ENCODE data around the gene ARHGDIA.

ARHGDIA gene

DNA sequence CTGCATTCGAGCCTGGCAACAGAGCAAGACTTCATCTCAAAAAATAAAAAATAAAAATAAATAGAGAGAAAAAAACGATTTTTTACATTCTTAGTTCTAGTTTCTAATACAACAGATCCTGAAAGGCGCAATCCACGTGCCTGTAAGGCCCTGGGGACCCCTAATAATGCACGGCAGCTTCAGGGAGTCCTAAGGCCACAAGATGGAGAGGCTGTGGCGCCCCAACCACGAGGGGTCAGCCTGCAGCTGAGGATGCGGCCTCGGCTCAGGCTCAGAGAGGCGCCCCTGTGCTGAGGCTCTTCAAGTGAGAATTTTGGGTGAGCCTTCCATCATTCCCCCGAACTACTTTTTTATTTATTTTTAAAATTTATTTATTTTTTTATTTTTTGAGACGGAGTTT is 21.7 kb downstream of the ARHGDIA start:
- H3K9ac ChIP-seq (ENCODE audit: insufficient read length, low read depth), result no peak overlapping the region
- peaks cover 82% of the 10 kb centered on the region for H3K36me3 ChIP-seq (ENCODE audit: insufficient read depth, insufficient read length, low read length)
- peaks cover 5% of the 10 kb centered on the region for H3K4me1 ChIP-seq (ENCODE audit: insufficient read depth, insufficient read length)
- no peak overlapping the region for H3K4me3 ChIP-seq (ENCODE audit: insufficient read length, low read depth)
- H3K9me3 ChIP-seq (ENCODE audit: insufficient read depth, low read length), result no peaks in the 10 kb centered on the region
- no peak for TF ChIP-seq SUZ12 (IDR thresholded peaks at IDR 0.05; ENCODE audit: extremely low read depth, insufficient read depth, insufficient read length)
- TF ChIP-seq YY1 (IDR thresholded peaks at IDR 0.05; ENCODE audit: insufficient read depth, insufficient read length), result no peak
- no peak for TF ChIP-seq ZNF274 (IDR thresholded peaks at IDR 0.05; ENCODE audit: low read depth, low read length)
- H3K27me3 ChIP-seq (ENCODE audit: insufficient read depth, insufficient read length), result no peaks in the 10 kb centered on the region
- no peak for DNase-seq (ENCODE audit: low read depth, low spot score)

DNA sequence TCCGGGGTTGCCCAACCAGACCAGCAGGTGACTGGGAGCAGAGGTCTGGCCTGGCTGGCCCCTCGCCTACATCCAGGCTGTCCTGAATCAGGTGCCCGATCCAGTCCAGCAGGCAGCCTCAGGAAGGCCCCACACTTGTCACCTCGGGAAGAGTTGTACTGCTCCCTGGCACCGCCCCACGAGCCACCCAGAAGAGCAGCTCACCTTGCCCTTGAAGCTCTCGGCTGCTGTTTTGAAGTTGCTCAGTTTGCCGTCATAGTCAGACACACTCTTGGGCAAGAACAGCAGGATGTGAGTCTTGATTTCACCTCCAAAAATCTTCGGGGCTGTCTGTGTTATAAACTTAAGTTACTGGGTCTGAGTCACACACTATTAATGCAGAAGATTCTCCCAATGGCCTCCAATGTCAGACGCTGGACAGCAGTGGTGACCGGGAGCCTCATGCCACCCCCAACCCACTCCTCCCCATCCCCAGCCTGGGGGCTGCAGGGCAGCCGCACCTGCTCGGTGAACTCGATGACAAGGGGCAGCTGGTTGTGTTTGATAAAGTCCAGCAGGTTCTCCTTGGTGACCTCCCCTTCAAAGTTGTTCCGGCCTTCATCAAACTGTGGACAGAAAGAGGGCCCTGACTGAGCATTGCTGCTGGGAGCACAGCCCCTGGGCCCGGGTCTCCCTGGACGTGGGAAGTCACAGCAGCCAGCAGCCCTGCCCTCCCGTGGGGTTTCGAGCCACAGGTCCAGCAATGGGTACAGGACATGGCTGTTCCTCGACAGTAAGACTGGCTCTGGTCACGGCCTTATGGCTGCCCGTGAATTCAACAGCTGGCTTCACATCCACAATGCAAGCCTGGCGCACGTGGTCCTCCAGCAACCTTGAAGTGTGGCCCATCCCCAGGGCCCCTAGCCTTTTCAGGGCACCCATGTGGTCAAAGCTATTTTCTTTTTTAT is 24.1 kb downstream of the ARHGDIA start:
- Histone ChIP-seq H3K4me1 (ENCODE audit: insufficient read depth, insufficient read length) (peaks cover 7% of the 10 kb centered on the region), H3K27me3 (ENCODE audit: insufficient read depth, insufficient read length) (no peaks in the 10 kb centered on the region), H3K9me3 (ENCODE audit: insufficient read depth, low read length) (no peaks in the 10 kb centered on the region), H3K36me3 (ENCODE audit: insufficient read depth, insufficient read length, low read length) (peaks cover 80% of the 10 kb centered on the region), H3K4me3 (ENCODE audit: insufficient read length, low read depth) (no peak overlapping the region), H3K9ac (ENCODE audit: insufficient read length, low read depth) (no peak overlapping the region)
- no peak for DNase-seq (ENCODE audit: low read depth, low spot score)
- TF ChIP-seq ZNF274 (IDR thresholded peaks at IDR 0.05; ENCODE audit: low read depth, low read length) (no peak), SUZ12 (IDR thresholded peaks at IDR 0.05; ENCODE audit: extremely low read depth, insufficient read depth, insufficient read length) (no peak), YY1 (IDR thresholded peaks at IDR 0.05; ENCODE audit: insufficient read depth, insufficient read length) (no peak)

DNA sequence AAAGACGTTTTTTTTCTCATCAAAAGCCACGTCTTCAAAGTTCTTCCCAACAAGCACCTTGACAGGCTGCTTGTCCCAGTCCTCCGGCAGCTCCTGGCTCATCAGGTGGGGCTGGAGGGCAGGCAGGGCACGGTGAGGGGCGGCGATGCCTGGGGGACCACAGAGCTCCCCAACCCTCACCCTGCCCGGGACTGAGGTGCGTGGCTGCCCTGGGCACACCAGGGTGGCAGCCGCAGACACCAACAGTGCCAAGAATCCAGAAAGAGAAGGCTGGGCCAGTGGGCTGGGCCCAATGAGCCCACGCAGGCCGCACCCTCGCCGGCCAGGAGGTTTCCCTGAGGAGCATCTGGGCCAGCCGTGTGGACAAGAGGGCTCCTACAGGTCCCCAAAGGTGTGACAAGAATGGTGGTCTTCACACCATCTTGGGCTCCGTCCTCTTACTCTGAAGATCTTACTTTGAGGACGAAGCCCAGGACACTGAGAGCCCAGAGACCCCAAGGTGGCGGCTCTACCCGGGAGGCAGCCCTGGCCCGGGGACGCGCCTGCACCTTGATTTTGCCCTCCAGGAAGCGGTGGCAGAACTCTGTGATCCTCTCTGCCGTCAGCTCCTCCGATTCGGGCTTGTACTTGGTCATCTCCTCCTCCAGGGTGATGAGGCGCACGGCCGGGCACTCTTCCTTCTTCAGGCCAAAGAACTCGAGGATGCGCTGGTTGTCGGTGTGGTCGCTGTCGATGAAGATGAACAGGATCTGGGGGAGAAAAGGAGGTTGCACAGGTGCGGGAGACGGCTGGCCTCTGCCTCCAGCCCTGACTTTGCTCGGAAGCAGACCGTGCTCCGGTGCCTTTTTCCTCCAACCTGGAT is 25.0 kb downstream of the ARHGDIA start:
- Histone ChIP-seq H3K36me3 (ENCODE audit: insufficient read depth, insufficient read length, low read length) (peaks cover 78% of the 10 kb centered on the region), H3K27me3 (ENCODE audit: insufficient read depth, insufficient read length) (no peaks in the 10 kb centered on the region), H3K9ac (ENCODE audit: insufficient read length, low read depth) (no peak overlapping the region), H3K9me3 (ENCODE audit: insufficient read depth, low read length) (no peaks in the 10 kb centered on the region), H3K4me1 (ENCODE audit: insufficient read depth, insufficient read length) (peaks cover 11% of the 10 kb centered on the region), H3K4me3 (ENCODE audit: insufficient read length, low read depth) (no peak overlapping the region)
- no peak for DNase-seq (ENCODE audit: low read depth, low spot score)
- no peak for TF ChIP-seq ZNF274 (IDR thresholded peaks at IDR 0.05; ENCODE audit: low read depth, low read length)
- TF ChIP-seq YY1 (IDR thresholded peaks at IDR 0.05; ENCODE audit: insufficient read depth, insufficient read length), result no peak
- TF ChIP-seq SUZ12 (IDR thresholded peaks at IDR 0.05; ENCODE audit: extremely low read depth, insufficient read depth, insufficient read length), result no peak

DNA sequence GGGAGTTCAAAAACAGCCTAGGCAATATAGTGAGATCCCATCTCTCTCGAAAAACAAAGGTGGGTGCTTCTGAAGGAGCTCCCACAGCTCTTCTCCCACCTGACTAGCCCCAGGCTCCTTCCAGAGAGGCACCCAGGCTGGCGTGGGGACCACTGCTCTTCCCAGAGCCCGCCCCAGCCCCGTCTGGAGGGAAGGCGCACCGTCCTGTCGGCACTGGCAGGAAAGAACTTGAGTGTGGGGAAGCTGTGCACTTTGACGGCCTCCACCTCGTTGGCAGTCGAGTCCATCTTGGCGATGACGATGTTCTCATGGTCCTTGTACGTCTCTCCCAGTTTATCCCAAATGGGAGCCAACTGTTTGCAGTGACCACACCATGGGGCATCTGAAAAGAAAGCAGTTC is 25.8 kb downstream of the ARHGDIA start:
- no peak for DNase-seq (ENCODE audit: low read depth, low spot score)
- no peaks in the 10 kb centered on the region for H3K27me3 ChIP-seq (ENCODE audit: insufficient read depth, insufficient read length)
- H3K4me1 ChIP-seq (ENCODE audit: insufficient read depth, insufficient read length), result peaks cover 16% of the 10 kb centered on the region
- peaks cover 73% of the 10 kb centered on the region for H3K36me3 ChIP-seq (ENCODE audit: insufficient read depth, insufficient read length, low read length)
- no peaks in the 10 kb centered on the region for H3K9me3 ChIP-seq (ENCODE audit: insufficient read depth, low read length)
- no peak overlapping the region for H3K4me3 ChIP-seq (ENCODE audit: insufficient read length, low read depth)
- no peak overlapping the region for H3K9ac ChIP-seq (ENCODE audit: insufficient read length, low read depth)
- TF ChIP-seq ZNF274 (IDR thresholded peaks at IDR 0.05; ENCODE audit: low read depth, low read length) (no peak), SUZ12 (IDR thresholded peaks at IDR 0.05; ENCODE audit: extremely low read depth, insufficient read depth, insufficient read length) (no peak), YY1 (IDR thresholded peaks at IDR 0.05; ENCODE audit: insufficient read depth, insufficient read length) (no peak)

DNA sequence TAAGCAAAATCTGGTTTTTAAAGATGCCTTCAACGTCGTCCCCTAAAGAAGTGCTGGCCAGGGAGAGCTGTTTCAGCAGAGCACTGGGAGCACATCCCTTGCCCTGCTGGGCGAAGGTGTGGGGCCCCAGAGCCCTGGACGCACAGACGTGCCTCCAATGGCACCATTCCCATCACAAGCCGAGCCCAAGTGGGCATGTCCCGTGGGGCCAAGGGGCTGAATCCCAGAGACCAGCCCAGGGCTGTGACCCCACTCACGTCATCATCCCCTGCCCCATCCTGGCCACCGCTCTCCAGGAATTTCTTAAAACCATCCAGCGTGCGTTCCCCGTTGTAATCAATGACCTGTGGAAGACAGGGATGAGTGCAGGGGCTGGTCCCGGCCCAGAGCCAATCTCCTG is 26.2 kb downstream of the ARHGDIA start:
- H3K9me3 ChIP-seq (ENCODE audit: insufficient read depth, low read length), result no peaks in the 10 kb centered on the region
- H3K9ac ChIP-seq (ENCODE audit: insufficient read length, low read depth), result no peak overlapping the region
- H3K4me3 ChIP-seq (ENCODE audit: insufficient read length, low read depth), result no peak overlapping the region
- H3K36me3 ChIP-seq (ENCODE audit: insufficient read depth, insufficient read length, low read length), result peaks cover 70% of the 10 kb centered on the region
- no peaks in the 10 kb centered on the region for H3K27me3 ChIP-seq (ENCODE audit: insufficient read depth, insufficient read length)
- TF ChIP-seq SUZ12 (IDR thresholded peaks at IDR 0.05; ENCODE audit: extremely low read depth, insufficient read depth, insufficient read length) (no peak), ZNF274 (IDR thresholded peaks at IDR 0.05; ENCODE audit: low read depth, low read length) (no peak), YY1 (IDR thresholded peaks at IDR 0.05; ENCODE audit: insufficient read depth, insufficient read length) (no peak)
- H3K4me1 ChIP-seq (ENCODE audit: insufficient read depth, insufficient read length), result peaks cover 18% of the 10 kb centered on the region
- DNase-seq (ENCODE audit: low read depth, low spot score), result no peak

DNA sequence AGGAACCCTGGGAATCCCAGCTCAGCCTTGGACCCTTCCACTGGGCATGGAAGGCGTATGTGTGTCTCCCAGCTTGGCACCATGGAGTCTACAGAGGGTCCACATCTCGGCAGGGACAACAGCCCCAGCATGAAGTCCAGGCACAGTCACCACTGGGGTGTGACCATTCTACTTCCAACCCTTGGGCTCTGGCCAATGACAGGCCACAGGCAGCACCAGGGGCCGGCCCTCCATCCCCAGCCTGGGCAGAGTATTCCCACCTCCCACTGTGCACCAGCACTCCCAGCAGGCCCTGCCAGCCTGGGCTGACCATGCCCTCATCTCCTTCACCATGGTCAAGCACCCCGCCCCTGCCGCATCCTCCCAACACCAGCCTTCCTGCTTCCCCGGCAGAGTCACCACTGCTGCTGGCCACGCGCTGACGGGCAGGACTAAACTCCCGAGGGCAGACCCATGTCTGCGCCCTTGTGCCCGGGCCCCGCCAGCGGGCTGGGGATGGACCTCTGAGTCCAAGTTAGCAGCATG is 26.7 kb downstream of the ARHGDIA start:
- peaks cover 70% of the 10 kb centered on the region for H3K36me3 ChIP-seq (ENCODE audit: insufficient read depth, insufficient read length, low read length)
- no peak for DNase-seq (ENCODE audit: low read depth, low spot score)
- H3K9ac ChIP-seq (ENCODE audit: insufficient read length, low read depth), result no peak overlapping the region
- no peaks in the 10 kb centered on the region for H3K9me3 ChIP-seq (ENCODE audit: insufficient read depth, low read length)
- H3K27me3 ChIP-seq (ENCODE audit: insufficient read depth, insufficient read length), result no peaks in the 10 kb centered on the region
- H3K4me3 ChIP-seq (ENCODE audit: insufficient read length, low read depth), result no peak overlapping the region
- peaks cover 19% of the 10 kb centered on the region for H3K4me1 ChIP-seq (ENCODE audit: insufficient read depth, insufficient read length)
- TF ChIP-seq YY1 (IDR thresholded peaks at IDR 0.05; ENCODE audit: insufficient read depth, insufficient read length) (no peak), SUZ12 (IDR thresholded peaks at IDR 0.05; ENCODE audit: extremely low read depth, insufficient read depth, insufficient read length) (no peak), ZNF274 (IDR thresholded peaks at IDR 0.05; ENCODE audit: low read depth, low read length) (no peak)
